ENCODE data around the gene POLD4. TPM values are rescaled to one million over a fixed set of nuclear protein-coding genes. Genes with fewer than 3 reads are reported as not detected.

The POLD4 gene
- total and polyA plus RNA-seq, 2 of the 13 experiments (the other 11 are each of a cell fraction or from before 2014, with no cell fraction given): 10.5 to 27.4 TPM

DNA sequence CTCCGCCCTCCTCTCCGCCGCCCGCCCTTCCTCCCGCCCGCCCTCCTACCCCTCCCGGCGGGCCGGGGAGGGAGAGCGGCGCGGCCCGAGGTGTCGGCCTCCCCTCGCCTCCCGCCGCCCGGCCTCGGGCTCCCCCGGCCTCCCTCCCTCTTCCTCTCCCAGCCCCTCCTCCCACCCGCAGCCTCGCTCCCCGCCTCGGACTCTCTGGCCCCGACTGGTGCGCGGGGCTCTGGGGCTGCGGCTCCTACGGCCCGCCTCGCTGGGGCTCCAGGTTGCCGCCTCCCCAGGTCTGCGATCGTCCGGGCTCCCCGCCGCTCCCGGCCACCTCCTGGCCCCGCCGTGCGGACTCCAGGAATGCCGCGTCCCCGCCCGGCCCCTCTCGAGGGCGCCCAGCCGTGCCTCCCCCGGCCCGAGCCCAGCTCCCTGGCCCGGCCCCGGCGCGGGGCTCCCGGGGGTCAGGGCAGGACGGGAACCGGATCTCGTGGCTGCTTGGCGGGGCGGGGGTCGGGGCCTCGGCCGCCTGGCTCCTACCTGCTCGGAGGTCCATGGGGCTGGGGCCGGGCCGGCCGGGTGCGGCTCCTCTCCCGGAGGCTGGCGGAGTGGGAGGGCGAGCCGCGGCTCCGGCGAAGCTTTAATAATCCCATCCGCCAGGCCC lies 19.8 kb upstream of the POLD4 start, which contains the start of gene CLCF1 (continued):
- TF ChIP-seq TARDBP (CRISPR knock-in tag; IDR thresholded peaks at IDR 0.05): no peak
- no peak for TF ChIP-seq ZBTB7A (CRISPR knock-in tag; IDR thresholded peaks at IDR 0.05)
- TF ChIP-seq, protein P1, sequence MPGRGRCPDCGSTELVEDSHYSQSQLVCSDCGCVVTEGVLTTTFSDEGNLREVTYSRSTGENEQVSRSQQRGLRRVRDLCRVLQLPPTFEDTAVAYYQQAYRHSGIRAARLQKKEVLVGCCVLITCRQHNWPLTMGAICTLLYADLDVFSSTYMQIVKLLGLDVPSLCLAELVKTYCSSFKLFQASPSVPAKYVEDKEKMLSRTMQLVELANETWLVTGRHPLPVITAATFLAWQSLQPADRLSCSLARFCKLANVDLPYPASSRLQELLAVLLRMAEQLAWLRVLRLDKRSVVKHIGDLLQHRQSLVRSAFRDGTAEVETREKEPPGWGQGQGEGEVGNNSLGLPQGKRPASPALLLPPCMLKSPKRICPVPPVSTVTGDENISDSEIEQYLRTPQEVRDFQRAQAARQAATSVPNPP (CRISPR knock-in tag; IDR thresholded peaks at IDR 0.05): no peak
- 0 out of 2 replicates have a peak, but pooled peaks have one; percentile 24 for TF ChIP-seq HOXD1 (CRISPR knock-in tag; IDR thresholded peaks at IDR 0.05)
- TF ChIP-seq ZKSCAN1 (IDR thresholded peaks at IDR 0.05; ENCODE audit: low read length): no peak
- peak; percentile 58; the same call in 1 of the 2 replicates for TF ChIP-seq ZNF777 (CRISPR knock-in tag; IDR thresholded peaks at IDR 0.05)
- no peak for TF ChIP-seq ZNF12 (CRISPR knock-in tag; IDR thresholded peaks at IDR 0.05)
- no peak for TF ChIP-seq MATR3 (CRISPR knock-in tag; IDR thresholded peaks at IDR 0.05)
- TF ChIP-seq ZNF20 (CRISPR knock-in tag; IDR thresholded peaks at IDR 0.05): no peak
- no peak for TF ChIP-seq TMF1 (CRISPR knock-in tag; IDR thresholded peaks at IDR 0.05; ENCODE audit: low read depth)
- no peak for TF ChIP-seq PHB2 (IDR thresholded peaks at IDR 0.05; ENCODE audit: partially characterized antibody)
- TF ChIP-seq SPEN (CRISPR knock-in tag; IDR thresholded peaks at IDR 0.05; ENCODE audit: low read depth): no peak
- no peak for TF ChIP-seq ERF (CRISPR knock-in tag; IDR thresholded peaks at IDR 0.05)
- TF ChIP-seq ARID5B (CRISPR knock-in tag; IDR thresholded peaks at IDR 0.05): no peak
- no peak for TF ChIP-seq PHF21A (CRISPR knock-in tag; IDR thresholded peaks at IDR 0.05)
- no peak for TF ChIP-seq ZBTB49 (CRISPR knock-in tag; IDR thresholded peaks at IDR 0.05; ENCODE audit: borderline replicate concordance)
- no peak for TF ChIP-seq ZNF362 (CRISPR knock-in tag; IDR thresholded peaks at IDR 0.05; ENCODE audit: borderline replicate concordance)
- TF ChIP-seq NFKBIZ (CRISPR knock-in tag; IDR thresholded peaks at IDR 0.05): no peak
- TF ChIP-seq, protein P2, sequence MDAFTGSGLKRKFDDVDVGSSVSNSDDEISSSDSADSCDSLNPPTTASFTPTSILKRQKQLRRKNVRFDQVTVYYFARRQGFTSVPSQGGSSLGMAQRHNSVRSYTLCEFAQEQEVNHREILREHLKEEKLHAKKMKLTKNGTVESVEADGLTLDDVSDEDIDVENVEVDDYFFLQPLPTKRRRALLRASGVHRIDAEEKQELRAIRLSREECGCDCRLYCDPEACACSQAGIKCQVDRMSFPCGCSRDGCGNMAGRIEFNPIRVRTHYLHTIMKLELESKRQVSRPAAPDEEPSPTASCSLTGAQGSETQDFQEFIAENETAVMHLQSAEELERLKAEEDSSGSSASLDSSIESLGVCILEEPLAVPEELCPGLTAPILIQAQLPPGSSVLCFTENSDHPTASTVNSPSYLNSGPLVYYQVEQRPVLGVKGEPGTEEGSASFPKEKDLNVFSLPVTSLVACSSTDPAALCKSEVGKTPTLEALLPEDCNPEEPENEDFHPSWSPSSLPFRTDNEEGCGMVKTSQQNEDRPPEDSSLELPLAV (CRISPR knock-in tag; conservative IDR thresholded peaks at IDR 0.05; ENCODE audit: low read depth): no peak
- no peak for TF ChIP-seq AKAP8 (CRISPR knock-in tag; IDR thresholded peaks at IDR 0.05)
- no peak for TF ChIP-seq ZFP41 (CRISPR knock-in tag; IDR thresholded peaks at IDR 0.05; ENCODE audit: borderline replicate concordance)
